OCI-LY7 (cell line): ENCODE data around the gene APLP2.

Experiments used
- CTCF ChIP-seq: fragments of 200-600 bp; sonication (generic); conservative IDR thresholded peaks from 2 replicates; pipeline ENCODE4 v1.5.1; 2014; ENCODE audit warnings: mild to moderate bottlenecking, antibody characterized with exemption, low read length, moderate library complexity, mixed read lengths
- EZH2phosphoT487 ChIP-seq: fragments of 200-600 bp; sonication (generic); IDR thresholded peaks from 2 replicates; pipeline ENCODE4 v1.6.1; 2018; ENCODE audit warnings: low read depth, borderline replicate concordance, mild to moderate bottlenecking, mixed run types, antibody characterized with exemption, low read length, moderate library complexity, mixed read lengths

GRCh38 chr11:130177782-130178181, 108.1 kb downstream of the APLP2 start:
- TF ChIP-seq CTCF (no peak), EZH2phosphoT487 (no peak)
